CD14-positive monocyte (primary cell): ENCODE data around the gene EME1. TPM values are rescaled to one million over a fixed set of nuclear protein-coding genes. Genes with fewer than 3 reads are reported as not detected.

Source experiments
- DNase-seq, 3 donors: peaks; one replicate each; pipeline ENCODE4 v3.0.0-alpha.2; 2011 to 2022
- H2AFZ ChIP-seq: 2 replicates; pipeline ENCODE4 v1.6.0; 2012; ENCODE audit warnings: mild to moderate bottlenecking, low read depth, low read length, inconsistent platforms; ENCODE audit not compliant: insufficient read depth, poor library complexity, severe bottlenecking
- H3K27ac ChIP-seq, 2 donors: 1 replicate in 1 of 2; 2 replicates in 1 of 2; pipeline ENCODE4 v1.5.1; 2012 to 2013; ENCODE audit warnings: low read length in 2 of 2, control low read depth in 1 of 2, inconsistent platforms in 1 of 2, low read depth in 1 of 2, mild to moderate bottlenecking in 1 of 2
- H3K27me3 ChIP-seq, 2 donors: one replicate each; pipeline versions ENCODE4 v1.6.0 to v1.6.1; 2011 to 2013; ENCODE audit warnings: low read length in 2 of 2; ENCODE audit not compliant: control insufficient read depth in 2 of 2, insufficient read depth in 2 of 2
- H3K36me3 ChIP-seq, 2 donors: replicated peaks in 1 of 2; 1 replicate in 1 of 2; 2 replicates in 1 of 2; pipeline versions ENCODE4 v1.5.1 to v1.6.1; 2012 to 2013; ENCODE audit warnings: low read length in 2 of 2, control low read depth in 1 of 2, inconsistent platforms in 1 of 2, mild to moderate bottlenecking in 1 of 2; ENCODE audit not compliant: insufficient read depth in 2 of 2, control insufficient read depth in 1 of 2
- H3K4me1 ChIP-seq, 2 donors: 1 replicate in 1 of 2; 2 replicates in 1 of 2; pipeline versions ENCODE4 v1.5.1 to v1.6.1; 2012 to 2013; ENCODE audit warnings: low read length in 2 of 2, control low read depth in 1 of 2, inconsistent platforms in 1 of 2, mild to moderate bottlenecking in 1 of 2, moderate library complexity in 1 of 2; ENCODE audit not compliant: insufficient read depth in 2 of 2, control insufficient read depth in 1 of 2
- H3K4me2 ChIP-seq: replicated peaks from 2 replicates; pipeline ENCODE3; 2012; ENCODE audit warnings: low read length, moderate library complexity, mild to moderate bottlenecking; ENCODE audit not compliant: poor library complexity, severe bottlenecking; ENCODE audit errors: extremely low read depth
- H3K4me3 ChIP-seq, 3 experiments: fragments of 200-600 bp in 1 of 3; sonication (generic) in 1 of 3; replicated peaks in 1 of 3; 1 replicate in 2 of 3; 2 replicates in 1 of 3; pipeline ENCODE4 v1.5.1; 2011 to 2013; ENCODE audit warnings: low read length in 3 of 3, mild to moderate bottlenecking in 3 of 3, control low read depth in 2 of 3, low read depth in 2 of 3, inconsistent platforms in 1 of 3, moderate library complexity in 1 of 3
- H3K79me2 ChIP-seq: 2 replicates; pipeline ENCODE4 v1.6.0; 2012; ENCODE audit warnings: mild to moderate bottlenecking, control low read depth, inconsistent platforms, low read length, moderate library complexity; ENCODE audit not compliant: insufficient read depth
- H3K9ac ChIP-seq: 2 replicates; pipeline ENCODE4 v1.6.0; 2017; ENCODE audit warnings: low read length, mild to moderate bottlenecking; ENCODE audit not compliant: insufficient read depth, poor library complexity, severe bottlenecking
- H3K9me3 ChIP-seq, 2 donors: replicated peaks in 1 of 2; 1 replicate in 1 of 2; 2 replicates in 1 of 2; pipeline versions ENCODE4 v1.5.1 to v1.6.1; 2012 to 2013; ENCODE audit warnings: low read length in 2 of 2, control low read depth in 1 of 2; ENCODE audit not compliant: control insufficient read depth in 1 of 2, insufficient read depth in 1 of 2
- H4K20me1 ChIP-seq: 2 replicates; pipeline ENCODE4 v1.6.0; 2012; ENCODE audit warnings: mild to moderate bottlenecking, low read length, control low read depth, moderate library complexity; ENCODE audit not compliant: insufficient read depth
- H3K27ac Mint-ChIP-seq, 7 donors: one replicate each; pipeline ENCODE4 v1.8.0; 2020; ENCODE audit warnings: mild to moderate bottlenecking in 7 of 7, mixed read lengths in 7 of 7, moderate library complexity in 6 of 7, inconsistent platforms in 2 of 7
- H3K27me3 Mint-ChIP-seq, 3 donors: one replicate each; pipeline ENCODE4 v1.8.0; 2021 to 2022; ENCODE audit warnings: low read depth in 3 of 3, mild to moderate bottlenecking in 3 of 3, mixed read lengths in 3 of 3, moderate library complexity in 3 of 3, inconsistent platforms in 1 of 3
- H3K36me3 Mint-ChIP-seq, 2 donors: one replicate each; pipeline ENCODE4 v1.8.0; 2020; ENCODE audit warnings: mixed read lengths in 2 of 2, inconsistent platforms in 1 of 2, mild to moderate bottlenecking in 1 of 2
- H3K4me1 Mint-ChIP-seq: one replicate; pipeline ENCODE4 v1.8.0; 2020; ENCODE audit warnings: mild to moderate bottlenecking, mixed read lengths
- H3K4me3 Mint-ChIP-seq, 2 donors: one replicate each; pipeline ENCODE4 v1.8.0; 2020; ENCODE audit warnings: mild to moderate bottlenecking in 2 of 2, mixed read lengths in 2 of 2, moderate library complexity in 1 of 2
- H3K9me3 Mint-ChIP-seq, 7 donors: one replicate each; pipeline ENCODE4 v1.8.0; 2020 to 2022; ENCODE audit warnings: mixed read lengths in 7 of 7, mild to moderate bottlenecking in 6 of 7, moderate library complexity in 6 of 7, inconsistent platforms in 2 of 7
- WGBS: methylation state at CpG from one replicate; pipeline ENCODE4 v1.1.5; 2013; ENCODE audit warnings: missing lambda C conversion rate; ENCODE audit not compliant: insufficient coverage; 5-methylcytosine and 5-hydroxymethylcytosine counted together
- intact Hi-C, 2 donors: fragments of 100-400 bp; cut with micrococcal nuclease; formaldehyde crosslinking; loops; one replicate each; pipeline versions ENCODE4 v1.15.0 to v1.15.1; 2023
- polyA plus RNA-seq, 3 donors: library from polyadenylated mRNA; depleted of rRNA in 1 of 3; unstranded in 2 of 3; stranded (reverse) in 1 of 3; fragments of 300-500 nt in 2 of 3; fragments of >200 nt in 1 of 3; fragmentation: Illumina TruSeq in 2 of 3; gene quantifications; 1 replicate in 2 of 3; 2 replicates in 1 of 3; pipeline ENCODE4 v1.2.3, GENCODE V29; 2012 to 2021
- TF ChIP-seq, protein P1 (sequence below): fragments of 200-600 bp; IDR thresholded peaks from one replicate; pipeline ENCODE4 v1.8.0; 2022; ENCODE audit warnings: antibody characterized with exemption, mild to moderate bottlenecking

EME1 gene
- polyA plus RNA-seq, 3 donors = 0.33 to 0.76 (median 0.43) TPM

DNA sequence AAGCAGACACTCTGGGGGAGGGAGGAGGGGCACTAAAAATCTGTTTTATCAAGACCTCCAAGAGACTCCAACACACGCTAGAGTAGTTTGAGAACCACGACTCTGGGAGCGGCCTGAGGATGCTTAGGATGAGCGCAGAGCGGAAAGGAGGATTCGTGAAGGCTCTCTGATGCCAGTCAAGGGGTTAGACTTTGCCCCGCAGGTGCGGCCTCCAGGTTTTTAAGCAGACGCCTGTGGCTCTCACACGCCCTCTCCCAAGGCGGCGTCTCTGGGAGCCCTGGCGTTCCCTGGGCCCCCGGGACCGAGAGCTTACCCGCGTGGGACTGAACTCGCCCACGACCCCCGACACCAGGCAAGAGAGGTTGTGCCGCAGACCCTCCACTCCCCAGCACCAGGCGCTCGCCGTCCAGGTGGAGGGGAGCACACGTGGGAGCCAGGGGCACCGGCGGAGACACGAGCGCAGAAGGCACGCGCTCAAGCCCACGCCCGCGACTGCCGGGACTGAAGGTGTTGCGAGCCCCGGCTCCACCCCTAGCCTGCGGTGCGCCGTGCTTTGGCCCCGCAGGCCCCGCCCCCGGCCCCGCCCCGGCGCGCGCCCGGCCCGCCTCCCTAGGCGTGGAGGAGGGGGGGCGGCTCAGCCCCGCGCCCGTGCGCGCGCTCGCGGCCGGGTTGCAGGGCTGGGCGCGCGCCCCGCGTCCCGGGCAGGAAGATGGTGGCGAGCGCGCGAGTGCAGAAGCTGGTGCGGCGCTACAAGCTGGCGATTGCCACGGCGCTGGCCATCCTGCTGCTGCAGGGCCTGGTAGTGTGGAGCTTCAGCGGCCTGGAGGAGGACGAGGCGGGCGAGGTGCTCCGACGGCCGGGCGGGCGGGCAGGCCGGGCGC lies 27.4 kb upstream of the EME1 start, which contains the start of gene XYLT2:
XYLT2 (plus strand) TSS at position 695 of the 881 bp plus-strand sequence; CDS start at position 710, 15 bp downstream.
- H3K36me3 ChIP-seq = no peaks in the 10 kb centered on the region
- H2AFZ ChIP-seq = peak within 1 kb of the TSS; percentile 87
- WGBS = 4% methylated on average over 84 of the region's 87 CpGs
- H4K20me1 ChIP-seq = peaks cover 2% of the 10 kb centered on the region
- Mint-ChIP-seq H3K4me1 (peaks cover 30% of the 10 kb centered on the region), H3K9me3 (no peaks in the 10 kb centered on the region), H3K27me3 (peaks cover 2 to 5% (median 4%) of the 10 kb centered on the region in 3 donors), H3K4me3 (peak within 1 kb of the TSS; percentile 93 to 95), H3K36me3 (peaks cover 0 to 2% of the 10 kb centered on the region in 2 donors), H3K27ac (peak within 1 kb of the TSS; percentile 12 to 84 (median 57))
- peak; percentile 82 to 90 (median 83) for DNase-seq
- H3K79me2 ChIP-seq = peaks cover 14% of the 10 kb centered on the region
- no peaks in the 10 kb centered on the region for H3K27me3 ChIP-seq
- no peaks in the 10 kb centered on the region for H3K9me3 ChIP-seq
- peak within 1 kb of the TSS; percentile 75 for H3K9ac ChIP-seq
- H3K4me3 ChIP-seq = peak within 1 kb of the TSS; percentile 74 to 87 (median 75)
- peak within 1 kb of the TSS; percentile 99 for H3K4me2 ChIP-seq
- intact Hi-C loops = no loop called here
- H3K27ac ChIP-seq = peak within 1 kb of the TSS in 1 of 2 donors; percentile 58
- H3K4me1 ChIP-seq = peaks cover 26 to 27% of the 10 kb centered on the region in 2 donors
- TF ChIP-seq, protein P1, sequence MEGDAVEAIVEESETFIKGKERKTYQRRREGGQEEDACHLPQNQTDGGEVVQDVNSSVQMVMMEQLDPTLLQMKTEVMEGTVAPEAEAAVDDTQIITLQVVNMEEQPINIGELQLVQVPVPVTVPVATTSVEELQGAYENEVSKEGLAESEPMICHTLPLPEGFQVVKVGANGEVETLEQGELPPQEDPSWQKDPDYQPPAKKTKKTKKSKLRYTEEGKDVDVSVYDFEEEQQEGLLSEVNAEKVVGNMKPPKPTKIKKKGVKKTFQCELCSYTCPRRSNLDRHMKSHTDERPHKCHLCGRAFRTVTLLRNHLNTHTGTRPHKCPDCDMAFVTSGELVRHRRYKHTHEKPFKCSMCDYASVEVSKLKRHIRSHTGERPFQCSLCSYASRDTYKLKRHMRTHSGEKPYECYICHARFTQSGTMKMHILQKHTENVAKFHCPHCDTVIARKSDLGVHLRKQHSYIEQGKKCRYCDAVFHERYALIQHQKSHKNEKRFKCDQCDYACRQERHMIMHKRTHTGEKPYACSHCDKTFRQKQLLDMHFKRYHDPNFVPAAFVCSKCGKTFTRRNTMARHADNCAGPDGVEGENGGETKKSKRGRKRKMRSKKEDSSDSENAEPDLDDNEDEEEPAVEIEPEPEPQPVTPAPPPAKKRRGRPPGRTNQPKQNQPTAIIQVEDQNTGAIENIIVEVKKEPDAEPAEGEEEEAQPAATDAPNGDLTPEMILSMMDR = no peak

GRCh38 chr17:50346313-50347116 lies 26.5 kb upstream of the EME1 start:
- Histone ChIP-seq H2AFZ (peak overlapping the region; percentile 87), H3K4me3 (peak overlapping the region; percentile 74 to 87 (median 75)), H3K4me1 (peaks cover 26 to 27% of the 10 kb centered on the region in 2 donors), H3K4me2 (peak overlapping the region; percentile 99), H3K27me3 (no peaks in the 10 kb centered on the region), H3K36me3 (no peaks in the 10 kb centered on the region), H3K79me2 (peaks cover 14% of the 10 kb centered on the region), H3K9me3 (no peaks in the 10 kb centered on the region), H3K9ac (peak overlapping the region; percentile 75), H3K27ac (peak overlapping the region in 1 of 2 donors; percentile 58), H4K20me1 (peaks cover 6% of the 10 kb centered on the region)
- H3K4me3 Mint-ChIP-seq = peak overlapping the region; percentile 93 to 95
- peaks cover 2 to 6% (median 4%) of the 10 kb centered on the region in 3 donors for H3K27me3 Mint-ChIP-seq
- intact Hi-C loops = no loop called here
- H3K36me3 Mint-ChIP-seq = peaks cover 0 to 2% of the 10 kb centered on the region in 2 donors
- peaks cover 30% of the 10 kb centered on the region for H3K4me1 Mint-ChIP-seq
- DNase-seq = peak in 2 of 3 donors; percentile 4 to 22
- H3K27ac Mint-ChIP-seq = peak overlapping the region; percentile 12 to 84 (median 46)
- no peaks in the 10 kb centered on the region for H3K9me3 Mint-ChIP-seq
- under 1% methylated on average over 54 of the region's 57 CpGs for WGBS
- TF ChIP-seq, protein P1 = no peak
